HG02798 (cell line): ENCODE data around the gene GET4.

Experiments
- ATAC-seq: cut with Tn5 transposase; IDR thresholded peaks from one replicate; pipeline ENCODE4 v1.9.1; 2021; ENCODE audit warnings: mild to moderate bottlenecking; ENCODE audit not compliant: unreplicated experiment, poor library complexity

The GET4 gene

GRCh38 chr7:897086-897485, 20.7 kb downstream of the GET4 start:
- ATAC-seq: no peak

- no peak for ATAC-seq
These were observed 21.5 kb downstream of the GET4 start for GRCh38 chr7:897771-898376.

GRCh38 chr7:898460-898854, 22.1 kb downstream of the GET4 start:
- no peak for ATAC-seq

- ATAC-seq: no peak
These were observed 22.7 kb downstream of the GET4 start for GRCh38 chr7:898855-899681.

- ATAC-seq: no peak
These were observed 23.5 kb downstream of the GET4 start for GRCh38 chr7:899806-900205.

- ATAC-seq: no peak
These were observed 24.1 kb downstream of the GET4 start for GRCh38 chr7:900331-901040.

GRCh38 chr7:901041-901387, 24.7 kb downstream of the GET4 start:
- no peak for ATAC-seq

- no peak for ATAC-seq
These were observed 25.2 kb downstream of the GET4 start for GRCh38 chr7:901388-902154.

- no peak for ATAC-seq
These were observed 26.6 kb downstream of the GET4 start for GRCh38 chr7:902996-903395.

GRCh38 chr7:903921-904755, 27.8 kb downstream of the GET4 start:
- no peak for ATAC-seq

GRCh38 chr7:904847-905246, 28.5 kb downstream of the GET4 start:
- ATAC-seq: no peak

- ATAC-seq: no peak
These were observed 30.4 kb downstream of the GET4 start for GRCh38 chr7:906776-907157.

- ATAC-seq: no peak
These were observed 31.0 kb downstream of the GET4 start for GRCh38 chr7:907158-907980.

- no peak for ATAC-seq
These were observed 31.8 kb downstream of the GET4 start for GRCh38 chr7:908159-908581.

- ATAC-seq: peak; percentile 75
These were observed 32.4 kb downstream of the GET4 start for GRCh38 chr7:908591-909357.

GRCh38 chr7:909358-910329, 33.3 kb downstream of the GET4 start:
- ATAC-seq: no peak

GRCh38 chr7:910441-910861, 34.1 kb downstream of the GET4 start:
- no peak for ATAC-seq
